Choroid plexus epithelial cell (primary cell): ENCODE results near the gene PPIL1.

Experiments
- DNase-seq: peaks from one replicate; pipeline ENCODE4 v3.0.0-alpha.2; 2010; ENCODE audit warnings: low read depth
- H3K4me3 ChIP-seq: 2 replicates; pipeline ENCODE4 v1.5.1; 2011; ENCODE audit warnings: low read depth, mild to moderate bottlenecking, control low read depth, low read length, moderate library complexity
- TF ChIP-seq, protein P1 (sequence below): conservative IDR thresholded peaks from 2 replicates; pipeline ENCODE4 v1.5.1; 2011; ENCODE audit warnings: low read depth, mild to moderate bottlenecking, control low read depth, inconsistent platforms, low read length, moderate library complexity

Gene PPIL1

DNA sequence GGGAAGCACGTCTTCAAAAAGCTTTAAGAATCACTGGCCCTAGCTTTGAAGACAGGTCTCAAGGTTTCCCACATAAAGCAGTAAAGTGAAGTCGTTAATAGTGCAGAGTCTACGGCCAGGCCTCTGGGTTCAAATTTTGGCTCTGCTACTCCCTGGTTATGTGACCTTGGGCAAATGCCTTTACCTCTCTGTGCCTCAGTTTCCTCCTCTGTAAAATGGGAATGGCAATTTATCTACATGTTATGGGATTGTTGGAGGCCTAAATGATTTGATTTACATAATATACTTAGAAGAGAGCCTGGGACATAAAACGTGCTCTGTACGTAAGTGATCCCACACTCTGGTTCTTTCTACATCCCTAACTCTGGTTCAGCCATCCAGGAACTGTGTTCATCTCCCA, 67.5 kb downstream of the PPIL1 start:
- DNase-seq, result no peak
- H3K4me3 ChIP-seq, result no peak overlapping the region
- TF ChIP-seq, protein P1, sequence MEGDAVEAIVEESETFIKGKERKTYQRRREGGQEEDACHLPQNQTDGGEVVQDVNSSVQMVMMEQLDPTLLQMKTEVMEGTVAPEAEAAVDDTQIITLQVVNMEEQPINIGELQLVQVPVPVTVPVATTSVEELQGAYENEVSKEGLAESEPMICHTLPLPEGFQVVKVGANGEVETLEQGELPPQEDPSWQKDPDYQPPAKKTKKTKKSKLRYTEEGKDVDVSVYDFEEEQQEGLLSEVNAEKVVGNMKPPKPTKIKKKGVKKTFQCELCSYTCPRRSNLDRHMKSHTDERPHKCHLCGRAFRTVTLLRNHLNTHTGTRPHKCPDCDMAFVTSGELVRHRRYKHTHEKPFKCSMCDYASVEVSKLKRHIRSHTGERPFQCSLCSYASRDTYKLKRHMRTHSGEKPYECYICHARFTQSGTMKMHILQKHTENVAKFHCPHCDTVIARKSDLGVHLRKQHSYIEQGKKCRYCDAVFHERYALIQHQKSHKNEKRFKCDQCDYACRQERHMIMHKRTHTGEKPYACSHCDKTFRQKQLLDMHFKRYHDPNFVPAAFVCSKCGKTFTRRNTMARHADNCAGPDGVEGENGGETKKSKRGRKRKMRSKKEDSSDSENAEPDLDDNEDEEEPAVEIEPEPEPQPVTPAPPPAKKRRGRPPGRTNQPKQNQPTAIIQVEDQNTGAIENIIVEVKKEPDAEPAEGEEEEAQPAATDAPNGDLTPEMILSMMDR, result no peak

DNA sequence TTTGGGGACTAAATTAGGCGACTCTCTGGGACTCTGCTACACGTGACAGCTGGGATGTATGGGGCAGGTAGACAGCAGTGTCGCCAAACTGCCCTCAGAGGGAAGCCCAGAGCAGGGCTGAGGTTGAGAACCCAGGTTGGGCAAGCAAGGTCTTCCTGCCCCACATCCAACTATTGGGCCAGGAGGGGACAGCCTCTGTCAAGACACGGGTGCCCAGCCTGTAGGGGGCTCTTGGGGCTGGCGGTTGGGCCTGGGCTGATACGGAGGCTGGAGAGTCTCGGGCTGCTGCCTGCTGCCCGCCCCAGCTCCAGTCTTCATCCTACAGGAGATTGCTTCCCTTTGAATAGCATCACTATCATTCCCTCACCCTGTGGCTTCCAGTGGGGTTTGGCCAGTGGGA, 68.7 kb downstream of the PPIL1 start:
- TF ChIP-seq, protein P1, result no peak
- DNase-seq, result no peak
- no peak overlapping the region for H3K4me3 ChIP-seq

DNA sequence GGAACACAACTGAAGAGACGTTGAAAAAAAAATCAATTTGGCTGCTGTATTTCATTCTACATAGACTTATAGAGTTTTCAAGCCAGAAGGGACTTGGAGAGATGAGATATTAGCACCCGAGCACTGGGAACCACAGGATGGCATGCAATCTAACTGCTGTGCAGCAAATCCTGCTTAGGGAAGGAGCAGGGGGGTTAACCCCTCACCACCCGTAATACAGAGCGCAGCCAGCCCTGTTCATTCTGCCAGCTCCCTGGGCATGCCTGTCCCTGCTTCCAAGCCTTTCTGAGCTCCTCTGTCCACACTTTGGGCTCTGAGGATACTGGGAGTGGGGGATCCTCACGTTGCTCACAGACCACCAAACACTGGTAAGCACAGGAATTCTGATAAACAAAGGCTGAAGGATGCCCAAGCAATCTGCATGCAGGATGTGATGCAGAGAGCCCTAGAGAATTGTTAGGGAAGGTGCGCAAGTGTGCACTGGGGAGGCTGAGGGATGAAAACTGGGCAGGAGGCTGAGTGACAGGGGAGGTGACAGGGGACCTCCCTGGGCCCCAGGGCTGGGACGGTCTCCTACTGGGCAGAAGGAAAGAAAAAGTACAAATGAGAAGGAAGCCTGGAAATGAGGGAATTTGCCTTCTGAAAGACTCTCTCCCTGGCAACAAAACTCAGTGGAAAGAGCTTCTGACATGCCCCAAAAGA, 69.4 kb downstream of the PPIL1 start:
- no peak for DNase-seq
- TF ChIP-seq, protein P1, result no peak
- H3K4me3 ChIP-seq, result no peak overlapping the region
